Neural cell (in vitro differentiated cells): ENCODE measurements around the gene WSB1. TPM values are rescaled to one million over a fixed set of nuclear protein-coding genes. Genes with fewer than 3 reads are reported as not detected.

ENCODE experiments used
- H2AFZ ChIP-seq: fragments of 200-600, 300-800 bp; sonication (generic), shearing (Covaris generic); 2 replicates; pipeline ENCODE4 v1.6.0; 2014; ENCODE audit warnings: low read depth, mild to moderate bottlenecking, antibody characterized with exemption, low read length, moderate library complexity
- H3F3A ChIP-seq: fragments of 200-600 bp; shearing (Covaris generic); 2 replicates; pipeline ENCODE4 v1.6.1; 2016; ENCODE audit warnings: mild to moderate bottlenecking, moderate library complexity, mixed read lengths, antibody characterized with exemption, low read length; ENCODE audit not compliant: insufficient read depth, poor library complexity, severe bottlenecking
- H3K27ac ChIP-seq: fragments of 200-600, 300-800 bp; sonication (generic), shearing (Covaris generic); 2 replicates; pipeline ENCODE4 v1.5.1; 2014; ENCODE audit warnings: mild to moderate bottlenecking, low read length, moderate library complexity
- H3K27me3 ChIP-seq: fragments of 300-800, 200-600 bp; sonication (generic), shearing (Covaris generic); 2 replicates; pipeline ENCODE4 v1.6.0; 2014; ENCODE audit warnings: mild to moderate bottlenecking, low read depth, low read length, moderate library complexity; ENCODE audit not compliant: insufficient read depth
- H3K36me3 ChIP-seq: fragments of 300-800, 200-600 bp; sonication (generic), shearing (Covaris generic); 2 replicates; pipeline ENCODE4 v1.5.1; 2014; ENCODE audit warnings: mild to moderate bottlenecking, antibody characterized with exemption, low read length, moderate library complexity; ENCODE audit not compliant: insufficient read depth
- H3K4me2 ChIP-seq: fragments of 300-800, 200-600 bp; sonication (generic), shearing (Covaris generic); 2 replicates; pipeline ENCODE4 v1.6.0; 2014; ENCODE audit warnings: mild to moderate bottlenecking, low read length
- H3K4me3 ChIP-seq: fragments of 300-800, 200-600 bp; sonication (generic), shearing (Covaris generic); 2 replicates; pipeline ENCODE4 v1.5.1; 2014; ENCODE audit warnings: mild to moderate bottlenecking, low read length, moderate library complexity
- H3K79me2 ChIP-seq: fragments of 200-600 bp; shearing (Covaris generic); replicated peaks from 2 replicates; pipeline ENCODE4 v1.6.0; 2014; ENCODE audit warnings: mild to moderate bottlenecking, low read length, moderate library complexity; ENCODE audit not compliant: insufficient read depth
- H3K9ac ChIP-seq: fragments of 300-800, 200-600 bp; sonication (generic), shearing (Covaris generic); 2 replicates; pipeline ENCODE4 v1.6.1; 2016; ENCODE audit warnings: mild to moderate bottlenecking, low read length, mixed read lengths
- H3K9me2 ChIP-seq: fragments of 200-600 bp; shearing (Covaris generic); 2 replicates; pipeline ENCODE4 v1.6.1; 2016; ENCODE audit warnings: mild to moderate bottlenecking, low read length, mixed read lengths; ENCODE audit not compliant: insufficient read depth
- H3K9me3 ChIP-seq: fragments of 200-600, 300-800 bp; sonication (generic), shearing (Covaris generic); 2 replicates; pipeline ENCODE4 v1.6.1; 2016; ENCODE audit warnings: mild to moderate bottlenecking, mixed run types, low read length, moderate library complexity, mixed read lengths
- H4K20me1 ChIP-seq: fragments of 200-600 bp; shearing (Covaris generic); 2 replicates; pipeline ENCODE4 v1.6.1; 2016; ENCODE audit warnings: mild to moderate bottlenecking, mixed run types; ENCODE audit not compliant: insufficient read depth
- EP300 ChIP-seq: fragments of 450-650 bp; conservative IDR thresholded peaks from 2 replicates; pipeline ENCODE4 v1.6.1; 2014; ENCODE audit warnings: antibody characterized with exemption, mild to moderate bottlenecking, moderate library complexity; ENCODE audit not compliant: poor library complexity, severe bottlenecking
- EZH2 ChIP-seq: fragments of 200-600, 300-800 bp; shearing (Covaris generic), sonication (generic); IDR thresholded peaks from 2 replicates; pipeline ENCODE4 v1.6.1; 2014; ENCODE audit warnings: antibody characterized with exemption, low read length, borderline replicate concordance, mild to moderate bottlenecking; ENCODE audit not compliant: insufficient read depth, poor library complexity, severe bottlenecking
- MXI1 ChIP-seq: fragments of 450-650 bp; conservative IDR thresholded peaks from 2 replicates; pipeline ENCODE4 v1.6.1; 2014; ENCODE audit warnings: antibody characterized with exemption, mild to moderate bottlenecking; ENCODE audit not compliant: poor library complexity, severe bottlenecking
- POLR2AphosphoS5 ChIP-seq: IDR thresholded peaks from 2 replicates; pipeline ENCODE4 v1.6.1; 2012
- RAD21 ChIP-seq: fragments of 450-650 bp; conservative IDR thresholded peaks from 2 replicates; pipeline ENCODE4 v1.6.1; 2014; ENCODE audit warnings: antibody characterized with exemption, mild to moderate bottlenecking, moderate library complexity
- SMC3 ChIP-seq: fragments of 450-650 bp; conservative IDR thresholded peaks from 2 replicates; pipeline ENCODE4 v1.6.1; 2014; ENCODE audit warnings: antibody characterized with exemption, mild to moderate bottlenecking, moderate library complexity; ENCODE audit not compliant: poor library complexity
- TAF1 ChIP-seq: IDR thresholded peaks from 2 replicates; pipeline ENCODE4 v1.6.1; 2012; ENCODE audit warnings: low read depth
- polyA plus RNA-seq: library from polyadenylated mRNA; depleted of rRNA; stranded (reverse); fragments of >200 nt; gene quantifications from 2 replicates; pipeline ENCODE4 v1.2.3, GENCODE V29; 2014
- TF ChIP-seq, protein P1 (sequence below): fragments of 450-650 bp; IDR thresholded peaks from 2 replicates; pipeline ENCODE4 v1.5.1; 2014; ENCODE audit warnings: antibody characterized with exemption, mild to moderate bottlenecking, moderate library complexity; ENCODE audit not compliant: poor library complexity, severe bottlenecking
- TF ChIP-seq, protein P2 (sequence below): IDR thresholded peaks from 2 replicates; pipeline ENCODE4 v1.6.1; 2012; ENCODE audit warnings: borderline replicate concordance

The WSB1 gene
- polyA plus RNA-seq, 1 donor from 2014 or later = 1,828 TPM

DNA sequence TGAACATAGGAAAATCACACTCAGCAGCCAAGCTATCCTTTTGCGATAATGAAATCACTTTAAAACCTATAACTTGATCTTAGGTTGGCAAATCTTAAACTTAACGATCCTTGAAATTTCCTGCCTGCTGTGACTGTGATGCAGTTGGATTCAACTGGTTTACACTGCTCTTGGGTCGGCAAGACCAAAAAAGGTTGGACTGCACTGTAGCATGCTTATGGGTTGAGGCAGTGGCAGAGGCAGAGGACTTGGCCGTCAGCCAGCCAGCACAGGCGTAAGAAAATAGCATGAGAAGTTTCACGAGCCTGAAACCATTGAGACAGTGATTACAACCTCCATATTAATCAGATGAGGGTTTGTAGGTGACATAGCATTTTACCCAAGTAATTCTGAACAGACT is 21.4 kb downstream of the WSB1 start:
- Histone ChIP-seq H3K27ac (no peak overlapping the region), H3K9ac (no peak overlapping the region), H3K79me2 (no peaks in the 10 kb centered on the region), H2AFZ (no peak overlapping the region), H3K4me2 (no peak overlapping the region), H3F3A (no peaks in the 10 kb centered on the region), H3K9me2 (no peaks in the 10 kb centered on the region), H4K20me1 (no peaks in the 10 kb centered on the region), H3K9me3 (no peaks in the 10 kb centered on the region), H3K36me3 (peaks cover 4% of the 10 kb centered on the region), H3K4me3 (no peak overlapping the region), H3K27me3 (no peaks in the 10 kb centered on the region)
- TF ChIP-seq POLR2AphosphoS5 = no peak
- TF ChIP-seq, protein P1, sequence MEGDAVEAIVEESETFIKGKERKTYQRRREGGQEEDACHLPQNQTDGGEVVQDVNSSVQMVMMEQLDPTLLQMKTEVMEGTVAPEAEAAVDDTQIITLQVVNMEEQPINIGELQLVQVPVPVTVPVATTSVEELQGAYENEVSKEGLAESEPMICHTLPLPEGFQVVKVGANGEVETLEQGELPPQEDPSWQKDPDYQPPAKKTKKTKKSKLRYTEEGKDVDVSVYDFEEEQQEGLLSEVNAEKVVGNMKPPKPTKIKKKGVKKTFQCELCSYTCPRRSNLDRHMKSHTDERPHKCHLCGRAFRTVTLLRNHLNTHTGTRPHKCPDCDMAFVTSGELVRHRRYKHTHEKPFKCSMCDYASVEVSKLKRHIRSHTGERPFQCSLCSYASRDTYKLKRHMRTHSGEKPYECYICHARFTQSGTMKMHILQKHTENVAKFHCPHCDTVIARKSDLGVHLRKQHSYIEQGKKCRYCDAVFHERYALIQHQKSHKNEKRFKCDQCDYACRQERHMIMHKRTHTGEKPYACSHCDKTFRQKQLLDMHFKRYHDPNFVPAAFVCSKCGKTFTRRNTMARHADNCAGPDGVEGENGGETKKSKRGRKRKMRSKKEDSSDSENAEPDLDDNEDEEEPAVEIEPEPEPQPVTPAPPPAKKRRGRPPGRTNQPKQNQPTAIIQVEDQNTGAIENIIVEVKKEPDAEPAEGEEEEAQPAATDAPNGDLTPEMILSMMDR = no peak
- TF ChIP-seq RAD21 = no peak
- no peak for TF ChIP-seq TAF1
- no peak for TF ChIP-seq EZH2
- TF ChIP-seq EP300 = no peak
- TF ChIP-seq, protein P2, sequence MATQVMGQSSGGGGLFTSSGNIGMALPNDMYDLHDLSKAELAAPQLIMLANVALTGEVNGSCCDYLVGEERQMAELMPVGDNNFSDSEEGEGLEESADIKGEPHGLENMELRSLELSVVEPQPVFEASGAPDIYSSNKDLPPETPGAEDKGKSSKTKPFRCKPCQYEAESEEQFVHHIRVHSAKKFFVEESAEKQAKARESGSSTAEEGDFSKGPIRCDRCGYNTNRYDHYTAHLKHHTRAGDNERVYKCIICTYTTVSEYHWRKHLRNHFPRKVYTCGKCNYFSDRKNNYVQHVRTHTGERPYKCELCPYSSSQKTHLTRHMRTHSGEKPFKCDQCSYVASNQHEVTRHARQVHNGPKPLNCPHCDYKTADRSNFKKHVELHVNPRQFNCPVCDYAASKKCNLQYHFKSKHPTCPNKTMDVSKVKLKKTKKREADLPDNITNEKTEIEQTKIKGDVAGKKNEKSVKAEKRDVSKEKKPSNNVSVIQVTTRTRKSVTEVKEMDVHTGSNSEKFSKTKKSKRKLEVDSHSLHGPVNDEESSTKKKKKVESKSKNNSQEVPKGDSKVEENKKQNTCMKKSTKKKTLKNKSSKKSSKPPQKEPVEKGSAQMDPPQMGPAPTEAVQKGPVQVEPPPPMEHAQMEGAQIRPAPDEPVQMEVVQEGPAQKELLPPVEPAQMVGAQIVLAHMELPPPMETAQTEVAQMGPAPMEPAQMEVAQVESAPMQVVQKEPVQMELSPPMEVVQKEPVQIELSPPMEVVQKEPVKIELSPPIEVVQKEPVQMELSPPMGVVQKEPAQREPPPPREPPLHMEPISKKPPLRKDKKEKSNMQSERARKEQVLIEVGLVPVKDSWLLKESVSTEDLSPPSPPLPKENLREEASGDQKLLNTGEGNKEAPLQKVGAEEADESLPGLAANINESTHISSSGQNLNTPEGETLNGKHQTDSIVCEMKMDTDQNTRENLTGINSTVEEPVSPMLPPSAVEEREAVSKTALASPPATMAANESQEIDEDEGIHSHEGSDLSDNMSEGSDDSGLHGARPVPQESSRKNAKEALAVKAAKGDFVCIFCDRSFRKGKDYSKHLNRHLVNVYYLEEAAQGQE = no peak
- TF ChIP-seq SMC3 = no peak
- no peak for TF ChIP-seq MXI1

DNA sequence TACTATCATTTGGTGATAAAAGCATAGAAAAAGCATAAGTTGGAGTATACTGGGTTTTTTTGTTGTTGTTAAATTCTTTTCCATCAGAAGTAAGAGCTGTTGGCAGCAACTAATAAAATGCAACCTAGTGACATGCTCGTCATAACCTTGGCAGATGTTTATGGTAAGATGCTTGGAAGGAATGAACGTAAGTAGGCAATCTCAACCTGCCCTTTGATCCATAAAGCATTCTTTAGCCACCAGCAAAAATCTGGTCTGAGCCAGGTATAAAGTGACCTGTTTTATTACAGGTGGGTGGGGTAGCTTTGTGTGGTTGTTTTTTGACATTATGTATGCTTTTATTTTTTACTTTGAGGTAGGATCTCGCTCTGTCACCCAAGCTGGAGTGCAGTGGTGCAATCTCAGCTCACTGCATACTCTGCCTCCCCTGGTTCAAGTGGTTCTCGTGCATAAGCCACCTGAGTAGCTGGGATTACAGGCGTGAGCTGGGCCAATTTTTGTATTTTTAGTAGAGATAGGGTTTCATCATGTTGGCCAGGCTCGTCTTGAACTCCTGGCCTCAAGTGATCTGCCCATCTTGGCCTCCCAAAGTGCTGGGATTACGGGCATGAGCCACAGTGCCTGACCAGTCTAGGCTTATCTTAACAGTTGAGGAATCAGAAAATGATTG is 22.0 kb downstream of the WSB1 start:
- Histone ChIP-seq H3K9ac (no peak overlapping the region), H3K9me3 (no peaks in the 10 kb centered on the region), H3K36me3 (peaks cover 4% of the 10 kb centered on the region), H3K79me2 (no peaks in the 10 kb centered on the region), H3K4me2 (no peak overlapping the region), H3K9me2 (no peaks in the 10 kb centered on the region), H3K27ac (no peak overlapping the region), H3F3A (no peaks in the 10 kb centered on the region), H2AFZ (no peak overlapping the region), H4K20me1 (no peaks in the 10 kb centered on the region), H3K27me3 (no peaks in the 10 kb centered on the region), H3K4me3 (no peak overlapping the region)
- TF ChIP-seq POLR2AphosphoS5 = no peak
- TF ChIP-seq EZH2 = no peak
- TF ChIP-seq, protein P1 = no peak
- TF ChIP-seq MXI1 = no peak
- no peak for TF ChIP-seq EP300
- TF ChIP-seq, protein P2 = no peak
- TF ChIP-seq RAD21 = no peak
- TF ChIP-seq TAF1 = no peak
- TF ChIP-seq SMC3 = no peak
